Keratinocyte (primary cell): ENCODE measurements around the gene CTAGE4.
"Not testable (repeated sequence)": the region's sequence is repeated elsewhere in the genome, so short reads cannot be mapped to it uniquely, and the experiment has no call there.

Experiments
- EZH2 ChIP-seq: IDR thresholded peaks from one replicate; pipeline ENCODE4 v1.6.1; 2012; ENCODE audit warnings: inconsistent platforms, mild to moderate bottlenecking, low read length, moderate library complexity
- TF ChIP-seq, protein P1 (sequence below), 3 experiments: IDR thresholded peaks in 1 of 3; conservative IDR thresholded peaks in 1 of 3; optimal IDR thresholded peaks in 1 of 3; 2 replicates in 2 of 3; 3 replicates in 1 of 3; pipeline versions ENCODE3 to v1.5.1; 2011; ENCODE audit warnings: low read length in 3 of 3, mild to moderate bottlenecking in 3 of 3, moderate library complexity in 2 of 3, control low read depth in 1 of 3, inconsistent platforms in 1 of 3; ENCODE audit not compliant: insufficient read depth in 2 of 3; ENCODE audit errors: extremely low read depth in 1 of 3

DNA sequence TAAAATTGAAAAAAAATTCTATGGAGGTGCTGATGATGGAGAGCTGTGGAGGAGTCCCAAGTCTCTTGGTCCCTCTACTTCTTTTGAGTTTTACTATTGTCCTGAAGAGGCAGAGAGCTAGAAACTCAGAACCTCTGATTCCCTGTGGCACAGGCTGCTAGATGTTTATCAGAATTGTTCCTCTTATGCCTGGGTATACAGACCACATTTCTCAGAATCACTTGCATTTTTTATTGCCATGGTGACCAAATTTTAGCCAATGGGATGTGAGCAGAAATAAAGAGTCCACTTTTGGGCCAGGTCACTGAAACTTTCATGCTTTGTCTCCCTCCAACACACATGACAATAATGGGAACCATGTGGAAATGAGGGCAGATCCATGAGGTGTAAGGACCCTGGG lies 40.4 kb downstream of the CTAGE4 start:
- TF ChIP-seq, protein P1, sequence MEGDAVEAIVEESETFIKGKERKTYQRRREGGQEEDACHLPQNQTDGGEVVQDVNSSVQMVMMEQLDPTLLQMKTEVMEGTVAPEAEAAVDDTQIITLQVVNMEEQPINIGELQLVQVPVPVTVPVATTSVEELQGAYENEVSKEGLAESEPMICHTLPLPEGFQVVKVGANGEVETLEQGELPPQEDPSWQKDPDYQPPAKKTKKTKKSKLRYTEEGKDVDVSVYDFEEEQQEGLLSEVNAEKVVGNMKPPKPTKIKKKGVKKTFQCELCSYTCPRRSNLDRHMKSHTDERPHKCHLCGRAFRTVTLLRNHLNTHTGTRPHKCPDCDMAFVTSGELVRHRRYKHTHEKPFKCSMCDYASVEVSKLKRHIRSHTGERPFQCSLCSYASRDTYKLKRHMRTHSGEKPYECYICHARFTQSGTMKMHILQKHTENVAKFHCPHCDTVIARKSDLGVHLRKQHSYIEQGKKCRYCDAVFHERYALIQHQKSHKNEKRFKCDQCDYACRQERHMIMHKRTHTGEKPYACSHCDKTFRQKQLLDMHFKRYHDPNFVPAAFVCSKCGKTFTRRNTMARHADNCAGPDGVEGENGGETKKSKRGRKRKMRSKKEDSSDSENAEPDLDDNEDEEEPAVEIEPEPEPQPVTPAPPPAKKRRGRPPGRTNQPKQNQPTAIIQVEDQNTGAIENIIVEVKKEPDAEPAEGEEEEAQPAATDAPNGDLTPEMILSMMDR (optimal IDR thresholded peaks at IDR 0.05 in 1 of 3, IDR thresholded peaks at IDR 0.05 in 1 of 3, conservative IDR thresholded peaks at IDR 0.05 in 1 of 3; ENCODE audit: extremely low read depth in 1 of 3, insufficient read depth in 2 of 3, low read length in 3 of 3), result not testable (repeated sequence)
- TF ChIP-seq EZH2, result not testable (repeated sequence)
